BE2C (cell line): ENCODE measurements around the gene KANSL1.
"Not testable (repeated sequence)": the region's sequence is repeated elsewhere in the genome, so short reads cannot be mapped to it uniquely, and the experiment has no call there.

ENCODE experiments used
- DNase-seq: peaks from one replicate; pipeline ENCODE4 v3.0.0-alpha.2; 2020
- H3K27me3 ChIP-seq: fragments of 250-450 bp; sonication (Bioruptor Pico); 2 replicates; pipeline ENCODE4 v1.5.1; 2020; ENCODE audit warnings: mild to moderate bottlenecking
- H3K36me3 ChIP-seq: fragments of 250-450 bp; sonication (Bioruptor Pico); 2 replicates; pipeline ENCODE4 v1.5.1; 2020; ENCODE audit warnings: mild to moderate bottlenecking
- H3K4me1 ChIP-seq: fragments of 250-450 bp; sonication (Bioruptor Pico); 2 replicates; pipeline ENCODE4 v1.5.1; 2020
- H3K4me3 ChIP-seq: 2 replicates; pipeline ENCODE4 v1.5.1; 2011; ENCODE audit warnings: low read depth, low read length
- H3K9me3 ChIP-seq: fragments of 250-450 bp; sonication (Bioruptor Pico); 2 replicates; pipeline ENCODE4 v1.5.1; 2020
- TF ChIP-seq, protein P1 (sequence below): IDR thresholded peaks from 2 replicates; pipeline ENCODE4 v1.5.1; 2012; ENCODE audit warnings: mild to moderate bottlenecking, low read depth, low read length

Gene KANSL1

DNA sequence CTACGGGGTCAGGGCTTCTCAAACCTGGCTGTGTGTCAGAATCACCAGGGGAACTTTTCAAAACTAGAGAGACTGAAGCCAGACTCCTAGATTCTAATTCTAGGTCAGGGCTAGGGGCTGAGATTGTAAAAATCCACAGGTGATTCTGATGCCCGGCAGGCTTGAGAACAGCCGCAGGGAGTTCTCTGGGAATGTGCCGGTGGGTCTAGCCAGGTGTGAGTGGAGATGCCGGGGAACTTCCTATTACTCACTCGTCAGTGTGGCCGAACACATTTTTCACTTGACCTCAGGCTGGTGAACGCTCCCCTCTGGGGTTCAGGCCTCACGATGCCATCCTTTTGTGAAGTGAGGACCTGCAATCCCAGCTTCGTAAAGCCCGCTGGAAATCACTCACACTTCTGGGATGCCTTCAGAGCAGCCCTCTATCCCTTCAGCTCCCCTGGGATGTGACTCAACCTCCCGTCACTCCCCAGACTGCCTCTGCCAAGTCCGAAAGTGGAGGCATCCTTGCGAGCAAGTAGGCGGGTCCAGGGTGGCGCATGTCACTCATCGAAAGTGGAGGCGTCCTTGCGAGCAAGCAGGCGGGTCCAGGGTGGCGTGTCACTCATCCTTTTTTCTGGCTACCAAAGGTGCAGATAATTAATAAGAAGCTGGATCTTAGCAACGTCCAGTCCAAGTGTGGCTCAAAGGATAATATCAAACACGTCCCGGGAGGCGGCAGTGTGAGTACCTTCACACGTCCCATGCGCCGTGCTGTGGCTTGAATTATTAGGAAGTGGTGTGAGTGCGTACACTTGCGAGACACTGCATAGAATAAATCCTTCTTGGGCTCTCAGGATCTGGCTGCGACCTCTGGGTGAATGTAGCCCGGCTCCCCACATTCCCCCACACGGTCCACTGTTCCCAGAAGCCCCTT, 183.3 kb downstream of the KANSL1 start:
- TF ChIP-seq, protein P1, sequence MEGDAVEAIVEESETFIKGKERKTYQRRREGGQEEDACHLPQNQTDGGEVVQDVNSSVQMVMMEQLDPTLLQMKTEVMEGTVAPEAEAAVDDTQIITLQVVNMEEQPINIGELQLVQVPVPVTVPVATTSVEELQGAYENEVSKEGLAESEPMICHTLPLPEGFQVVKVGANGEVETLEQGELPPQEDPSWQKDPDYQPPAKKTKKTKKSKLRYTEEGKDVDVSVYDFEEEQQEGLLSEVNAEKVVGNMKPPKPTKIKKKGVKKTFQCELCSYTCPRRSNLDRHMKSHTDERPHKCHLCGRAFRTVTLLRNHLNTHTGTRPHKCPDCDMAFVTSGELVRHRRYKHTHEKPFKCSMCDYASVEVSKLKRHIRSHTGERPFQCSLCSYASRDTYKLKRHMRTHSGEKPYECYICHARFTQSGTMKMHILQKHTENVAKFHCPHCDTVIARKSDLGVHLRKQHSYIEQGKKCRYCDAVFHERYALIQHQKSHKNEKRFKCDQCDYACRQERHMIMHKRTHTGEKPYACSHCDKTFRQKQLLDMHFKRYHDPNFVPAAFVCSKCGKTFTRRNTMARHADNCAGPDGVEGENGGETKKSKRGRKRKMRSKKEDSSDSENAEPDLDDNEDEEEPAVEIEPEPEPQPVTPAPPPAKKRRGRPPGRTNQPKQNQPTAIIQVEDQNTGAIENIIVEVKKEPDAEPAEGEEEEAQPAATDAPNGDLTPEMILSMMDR: no peak
- no peaks in the 10 kb centered on the region for H3K36me3 ChIP-seq
- DNase-seq: no peak
- no peaks in the 10 kb centered on the region for H3K27me3 ChIP-seq
- H3K4me3 ChIP-seq: no peak overlapping the region
- peaks cover 4% of the 10 kb centered on the region for H3K4me1 ChIP-seq
- no peaks in the 10 kb centered on the region for H3K9me3 ChIP-seq

DNA sequence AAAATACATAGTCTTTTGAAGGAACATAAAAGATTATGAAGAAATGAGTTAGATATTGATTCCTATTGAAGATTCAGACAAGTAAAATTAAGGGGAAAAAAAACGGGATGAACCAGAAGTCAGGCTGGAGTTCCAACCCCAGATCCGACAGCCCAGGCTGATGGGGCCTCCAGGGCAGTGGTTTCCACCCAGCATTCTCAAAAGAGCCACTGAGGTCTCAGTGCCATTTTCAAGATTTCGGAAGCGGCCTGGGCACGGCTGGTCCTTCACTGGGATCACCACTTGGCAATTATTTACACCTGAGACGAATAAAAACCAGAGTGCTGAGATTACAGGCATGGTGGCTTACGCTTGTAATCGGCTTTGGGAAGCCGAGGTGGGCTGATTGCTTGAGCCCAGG, 184.6 kb downstream of the KANSL1 start:
- DNase-seq: no peak
- no peaks in the 10 kb centered on the region; the same call in 1 of the 2 replicates for H3K4me1 ChIP-seq
- no peak overlapping the region for H3K4me3 ChIP-seq
- H3K27me3 ChIP-seq: no peaks in the 10 kb centered on the region
- H3K36me3 ChIP-seq: no peaks in the 10 kb centered on the region
- TF ChIP-seq, protein P1: no peak
- H3K9me3 ChIP-seq: no peaks in the 10 kb centered on the region

DNA sequence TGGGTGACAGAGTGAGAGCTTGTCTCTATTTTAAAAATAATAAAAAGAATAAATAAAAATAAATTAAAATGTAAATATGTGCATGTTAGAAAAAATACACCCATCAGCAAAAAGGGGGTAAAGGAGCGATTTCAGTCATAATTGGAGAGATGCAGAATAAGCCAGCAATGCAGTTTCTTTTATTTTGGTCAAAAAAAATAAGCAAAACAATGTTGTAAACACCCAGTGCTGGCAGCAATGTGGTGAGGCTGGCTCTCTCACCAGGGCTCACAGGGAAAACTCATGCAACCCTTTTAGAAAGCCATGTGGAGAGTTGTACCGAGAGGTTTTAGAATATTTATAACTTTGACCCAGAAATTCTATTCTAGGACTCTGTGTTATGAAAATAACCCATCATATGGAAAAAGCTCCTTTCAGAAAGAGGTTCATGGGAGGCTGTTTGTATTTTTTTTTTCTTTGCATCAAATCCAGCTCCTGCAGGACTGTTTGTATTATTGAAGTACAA, 185.7 kb downstream of the KANSL1 start:
- H3K9me3 ChIP-seq: no peaks in the 10 kb centered on the region
- H3K4me1 ChIP-seq: no peaks in the 10 kb centered on the region; the same call in 1 of the 2 replicates
- H3K36me3 ChIP-seq: no peaks in the 10 kb centered on the region
- TF ChIP-seq, protein P1: no peak
- no peak for DNase-seq
- no peaks in the 10 kb centered on the region for H3K27me3 ChIP-seq
- H3K4me3 ChIP-seq: no peak overlapping the region

DNA sequence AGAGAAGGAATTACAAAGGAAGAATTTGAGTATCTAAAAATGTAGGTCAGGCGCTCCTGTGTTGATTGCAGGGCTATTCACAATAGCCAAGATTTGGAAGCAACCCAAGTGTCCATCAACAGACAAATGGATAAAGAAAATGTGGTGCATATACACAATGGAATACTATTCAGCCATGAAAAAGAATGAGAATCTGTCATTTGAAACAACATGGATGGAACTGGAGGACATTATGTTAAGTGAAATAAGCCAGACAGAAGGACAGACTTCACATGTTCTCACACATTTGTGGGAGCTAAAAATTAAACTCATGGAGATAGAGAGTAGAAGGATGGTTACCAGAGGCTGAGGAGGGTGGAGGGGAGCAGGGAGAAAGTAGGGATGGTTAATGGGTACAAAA, 187.1 kb downstream of the KANSL1 start:
- not testable (repeated sequence) for H3K36me3 ChIP-seq, DNase-seq, H3K4me3 ChIP-seq, H3K9me3 ChIP-seq, H3K27me3 ChIP-seq, H3K4me1 ChIP-seq

DNA sequence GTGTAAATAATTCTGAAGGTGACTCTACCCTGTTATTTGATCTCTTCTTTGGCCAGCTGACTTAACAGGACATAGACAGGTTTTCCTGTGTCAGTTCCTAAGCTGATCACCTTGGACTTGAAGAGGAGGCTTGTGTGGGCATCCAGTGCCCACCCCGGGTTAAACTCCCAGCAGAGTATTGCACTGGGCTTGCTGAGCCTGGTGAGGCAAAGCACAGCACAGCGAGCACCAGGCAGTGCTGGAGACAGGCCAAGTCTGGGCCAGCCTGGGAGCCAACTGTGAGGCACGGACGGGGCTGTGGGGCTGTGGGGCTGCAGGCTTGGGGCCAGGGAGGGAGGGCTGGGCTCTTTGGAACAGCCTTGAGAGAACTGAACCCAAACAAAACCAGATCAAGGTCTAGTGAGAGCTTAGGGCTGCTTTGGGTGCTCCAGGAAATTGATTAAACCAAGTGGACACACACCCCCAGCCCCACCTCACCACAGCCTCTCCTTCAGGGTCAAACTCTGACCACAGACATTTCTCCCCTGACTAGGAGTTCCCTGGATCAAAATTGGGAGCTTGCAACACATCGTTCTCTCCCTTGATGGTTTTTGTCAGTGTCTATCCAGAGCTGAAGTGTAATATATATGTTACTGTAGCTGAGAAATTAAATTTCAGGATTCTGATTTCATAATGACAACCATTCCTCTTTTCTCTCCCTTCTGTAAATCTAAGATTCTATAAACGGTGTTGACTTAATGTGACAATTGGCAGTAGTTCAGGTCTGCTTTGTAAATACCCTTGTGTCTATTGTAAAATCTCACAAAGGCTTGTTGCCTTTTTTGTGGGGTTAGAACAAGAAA, 189.1 kb downstream of the KANSL1 start:
- H3K36me3 ChIP-seq: no peaks in the 10 kb centered on the region
- TF ChIP-seq, protein P1: no peak
- H3K9me3 ChIP-seq: no peaks in the 10 kb centered on the region
- H3K4me1 ChIP-seq: no peaks in the 10 kb centered on the region; the same call in 1 of the 2 replicates
- H3K4me3 ChIP-seq: no peak overlapping the region
- no peaks in the 10 kb centered on the region for H3K27me3 ChIP-seq
- DNase-seq: peak; percentile 76

DNA sequence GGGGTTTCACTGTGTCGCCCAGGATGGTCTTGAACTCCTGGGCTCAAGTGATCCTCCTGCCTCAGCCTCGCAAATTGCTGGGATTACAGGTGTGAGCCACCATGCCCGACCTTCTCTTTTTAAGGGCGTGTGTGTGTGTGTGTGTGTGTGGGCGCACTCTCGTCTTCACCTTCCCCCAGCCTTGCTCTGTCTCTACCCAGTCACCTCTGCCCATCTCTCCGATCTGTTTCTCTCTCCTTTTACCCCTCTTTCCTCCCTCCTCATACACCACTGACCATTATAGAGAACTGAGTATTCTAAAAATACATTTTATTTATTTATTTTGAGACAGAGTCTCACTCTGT, 190.3 kb downstream of the KANSL1 start:
- TF ChIP-seq, protein P1: no peak

More for the DNA sequence above, 190.3 kb downstream of the KANSL1 start:
- DNase-seq: no peak
- Histone ChIP-seq H3K4me3 (no peak overlapping the region), H3K4me1 (no peaks in the 10 kb centered on the region; the same call in 1 of the 2 replicates), H3K27me3 (no peaks in the 10 kb centered on the region), H3K9me3 (no peaks in the 10 kb centered on the region), H3K36me3 (no peaks in the 10 kb centered on the region)
